Bladder microvascular endothelial cell (primary cell): ENCODE measurements around the gene KIF18B. TPM values are rescaled to one million over a fixed set of nuclear protein-coding genes. Genes with fewer than 3 reads are reported as not detected.

ENCODE experiments used
- total RNA-seq: library from RNA; depleted of rRNA; stranded (reverse); fragments of >200 nt; gene quantifications from 2 replicates; pipeline ENCODE4 v1.2.3, GENCODE V29; 2014

The KIF18B gene
- 2.8 and 3.9 TPM in 2 replicates for total RNA-seq

DNA sequence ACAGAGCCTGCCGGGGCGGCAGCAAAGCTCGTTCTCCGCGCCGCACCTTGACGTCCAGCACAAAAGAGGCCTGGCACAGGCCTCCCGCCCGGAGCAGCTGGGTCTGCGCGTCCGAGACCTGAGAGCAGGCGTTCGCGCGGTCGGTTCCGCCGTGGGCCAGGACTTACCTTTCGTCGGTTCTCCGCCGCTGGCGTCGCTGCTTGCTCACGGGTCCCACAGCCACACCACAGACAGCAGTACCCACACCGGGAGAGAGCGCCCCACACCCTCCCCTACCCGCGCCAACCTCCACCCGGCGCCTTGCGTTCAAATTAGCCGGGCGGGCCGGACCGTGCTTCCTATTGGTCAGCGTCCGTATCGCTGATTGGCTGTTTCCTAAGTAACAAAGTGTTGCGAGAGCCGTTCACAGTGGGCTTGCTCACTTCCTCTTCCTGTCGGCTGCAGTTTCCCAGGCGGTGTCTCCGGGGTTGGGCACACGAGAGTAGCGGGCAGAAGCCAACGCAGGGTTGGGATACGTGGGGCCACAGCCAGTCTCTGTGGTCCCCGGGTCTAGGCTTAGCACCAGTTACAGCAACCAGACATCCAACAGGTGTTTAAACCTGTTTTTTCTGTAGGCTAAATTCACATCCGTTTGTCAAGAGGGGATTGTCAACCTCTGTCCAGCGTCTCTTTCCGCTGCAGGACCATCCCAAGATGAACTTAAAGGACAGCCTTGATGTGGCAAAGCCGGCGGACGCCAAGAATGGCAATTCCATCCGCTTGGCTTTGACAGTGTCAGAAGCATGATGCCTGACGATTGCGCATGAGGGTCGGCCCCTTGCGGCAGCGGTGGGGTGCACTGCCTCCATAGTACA, at the start of gene KIF18B:
Gene KIF18B (minus strand): TSS at position 313 of the 854 bp plus-strand sequence. CDS start 11,429 bp downstream, outside the sequence.

DNA sequence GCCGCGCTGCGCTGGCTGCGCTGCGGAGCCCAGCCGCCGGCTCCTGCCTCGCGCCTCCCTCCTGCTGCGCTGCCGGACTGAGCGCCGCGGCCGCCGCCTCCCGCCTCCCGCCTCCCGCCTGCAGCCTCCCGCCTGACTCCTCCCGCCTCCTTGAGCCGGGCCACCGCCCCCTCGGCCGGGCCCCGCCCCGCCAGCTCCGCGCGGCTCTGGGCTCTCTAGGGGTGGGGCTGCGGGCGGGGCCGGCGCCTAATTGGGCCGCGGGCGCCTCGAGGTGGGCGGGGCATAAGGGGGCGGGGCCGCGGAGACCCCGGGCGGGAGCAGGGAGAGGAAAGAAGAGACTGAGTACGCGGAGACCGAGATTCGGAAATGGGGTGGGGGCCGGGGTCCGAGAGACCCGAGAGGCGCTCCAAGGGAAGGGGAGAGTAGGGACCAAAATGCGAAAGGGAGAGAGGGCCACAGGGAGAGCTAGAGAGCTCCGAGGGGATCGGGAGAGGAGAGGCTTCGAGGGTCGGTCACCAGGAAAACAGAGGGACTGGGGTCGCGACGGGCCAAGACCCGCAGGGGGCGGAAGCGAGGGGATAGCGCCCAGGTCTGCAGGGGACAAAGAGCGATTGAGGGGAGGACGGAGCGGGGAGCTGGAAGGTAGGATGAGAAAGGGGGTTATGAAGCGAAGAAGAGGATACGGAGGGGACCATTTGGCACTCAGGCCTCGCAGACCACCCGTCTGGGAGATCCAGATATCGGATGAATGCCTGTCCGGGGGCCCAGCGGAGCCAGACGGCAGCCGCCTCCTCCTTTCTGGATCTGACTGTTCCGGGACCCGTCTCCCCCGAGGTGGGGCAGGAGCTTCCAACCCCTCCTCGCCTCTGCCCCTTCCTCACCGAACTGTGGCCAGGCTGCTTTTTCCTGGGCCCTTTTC, 20.9 kb upstream of the KIF18B start, which contains the start of gene C1QL1:
Gene C1QL1 (minus strand): TSS at position 79 of the 919 bp plus-strand sequence. CDS start 255 bp downstream, outside the sequence.

DNA sequence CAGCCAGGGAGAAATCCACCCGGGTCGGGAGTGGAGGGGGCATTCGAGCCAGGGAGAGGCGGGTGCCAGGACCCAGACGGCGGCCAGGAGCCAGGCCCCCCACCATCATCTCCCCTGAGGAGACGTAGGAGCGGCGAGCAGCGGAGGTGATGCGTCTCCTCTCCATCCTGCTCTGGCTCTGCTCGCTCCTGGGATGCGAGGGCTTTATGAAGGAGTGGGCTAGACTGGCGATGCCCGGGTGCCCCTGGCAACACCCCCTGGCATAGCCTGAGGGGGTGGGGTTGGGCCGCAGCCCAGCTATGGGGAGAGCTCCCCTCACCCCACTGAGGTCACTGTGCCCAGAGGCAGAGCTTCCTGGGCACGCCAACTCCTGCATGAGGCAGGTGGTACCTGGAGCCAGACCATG, 32.2 kb downstream of the KIF18B start, which contains the start of gene GFAP:
Gene GFAP (minus strand): TSS at position 180 of the 406 bp plus-strand sequence. CDS start 14 bp downstream, at position 166.

DNA sequence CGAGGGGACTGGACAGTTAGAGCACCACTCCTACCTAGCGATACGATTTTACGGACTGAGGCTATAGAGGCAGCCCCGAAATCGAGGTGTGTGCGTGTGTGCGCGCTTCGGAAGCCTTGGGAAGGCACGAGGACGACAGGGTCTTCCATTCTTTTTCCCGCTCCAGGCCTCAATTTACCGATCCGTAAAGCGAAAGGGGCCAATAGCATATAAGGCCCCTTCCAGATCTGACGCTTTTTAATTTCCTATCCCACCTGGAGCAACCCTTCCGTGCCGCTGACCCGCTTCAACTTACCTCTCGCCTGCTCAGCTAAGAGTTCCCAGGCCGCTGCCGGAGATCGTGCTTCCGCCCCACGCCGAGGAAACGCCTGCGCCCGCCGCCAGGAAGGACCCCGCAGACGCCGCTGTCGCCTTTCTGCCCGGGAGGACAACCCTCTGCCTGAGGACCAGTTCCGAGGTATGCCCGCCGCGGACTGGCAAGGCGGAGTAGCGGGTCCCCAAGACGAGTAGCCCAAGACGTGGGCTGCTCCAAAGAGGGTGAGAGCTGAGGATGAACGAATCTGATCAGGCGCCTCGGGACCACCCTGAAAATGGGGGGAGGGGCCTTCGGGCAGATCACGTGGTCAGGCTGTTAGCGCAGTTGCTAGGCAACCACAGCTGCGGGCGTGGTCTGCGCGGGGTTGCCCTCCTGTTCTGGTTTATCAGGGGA, 48.3 kb downstream of the KIF18B start, which contains the start of gene EFTUD2:
Gene EFTUD2 (minus strand): TSS at position 372 of the 709 bp plus-strand sequence. CDS start 4,924 bp downstream, outside the sequence.

Other genes with a start within 250 kb of the KIF18B start
- 4.5 and 5.8 TPM in 2 replicates for gene DBF4B, start 239.1 kb downstream of the KIF18B start, total RNA-seq
- under 0.01 and 0.13 TPM in 2 replicates for gene ADAM11, start 188.8 kb downstream of the KIF18B start, total RNA-seq
- gene GJC1, start 117.5 kb downstream of the KIF18B start, total RNA-seq: 8.1 and 12.6 TPM in 2 replicates
- gene HIGD1B, start 99.9 kb downstream of the KIF18B start, total RNA-seq: not detected in 2 replicates
- gene EFTUD2, start 48.3 kb downstream of the KIF18B start, total RNA-seq: 144 and 266 TPM in 2 replicates
- 0.16 TPM in 1 of 2 replicates, not detected in the other for gene GFAP, start 32.3 kb downstream of the KIF18B start, total RNA-seq
- gene C1QL1, start 20.5 kb upstream of the KIF18B start, total RNA-seq: 0.31 TPM in 1 of 2 replicates, not detected in the other
- gene DCAKD, start 103.9 kb upstream of the KIF18B start, total RNA-seq: 17.2 and 30.6 TPM in 2 replicates
- gene NMT1, start 113.5 kb upstream of the KIF18B start, total RNA-seq: 48.7 and 116 TPM in 2 replicates
- gene PLCD3, start 184.7 kb upstream of the KIF18B start, total RNA-seq: 10.2 and 31.5 TPM in 2 replicates
- 2.6 and 3.9 TPM in 2 replicates for gene ACBD4, start 187.9 kb upstream of the KIF18B start, total RNA-seq
- 5.8 and 8.6 TPM in 2 replicates for gene HEXIM1, start 200.7 kb upstream of the KIF18B start, total RNA-seq
- gene HEXIM2, start 214.1 kb upstream of the KIF18B start, total RNA-seq: 3.3 and 4.4 TPM in 2 replicates